Measurements from ENCODE around the gene HOXC9. TPM values are rescaled to one million over a fixed set of nuclear protein-coding genes. Genes with fewer than 3 reads are reported as not detected.

HOXC9 gene
- total RNA-seq, 2 donors from 2014 or later: 0.23 to 3.0 TPM

- H3K36me3 ChIP-seq: no peaks in the 10 kb centered on the region
- peaks cover 76% of the 10 kb centered on the region for H3K27me3 ChIP-seq (replicated peaks; ENCODE audit: insufficient read depth)
- intact Hi-C loops (cut with DNase I): no loop called here
- TF ChIP-seq CTCF (IDR thresholded peaks at IDR 0.05) (no peak), POLR2AphosphoS5 (IDR thresholded peaks at IDR 0.05) (no peak), POLR2A (IDR thresholded peaks at IDR 0.05) (no peak)
- WGBS: 12% methylated on average over 21 of the region's 21 CpGs
- H3K4me1 ChIP-seq (replicated peaks): no peaks in the 10 kb centered on the region
- H3K9me3 ChIP-seq: no peaks in the 10 kb centered on the region
- no peak overlapping the region for H3K4me3 ChIP-seq
- no peak for DNase-seq (ENCODE audit: low spot score)
- H3K27ac ChIP-seq: no peak overlapping the region
These were observed 14.3 kb upstream of the HOXC9 start for GRCh38 chr12:53985692-53985993.

DNA sequence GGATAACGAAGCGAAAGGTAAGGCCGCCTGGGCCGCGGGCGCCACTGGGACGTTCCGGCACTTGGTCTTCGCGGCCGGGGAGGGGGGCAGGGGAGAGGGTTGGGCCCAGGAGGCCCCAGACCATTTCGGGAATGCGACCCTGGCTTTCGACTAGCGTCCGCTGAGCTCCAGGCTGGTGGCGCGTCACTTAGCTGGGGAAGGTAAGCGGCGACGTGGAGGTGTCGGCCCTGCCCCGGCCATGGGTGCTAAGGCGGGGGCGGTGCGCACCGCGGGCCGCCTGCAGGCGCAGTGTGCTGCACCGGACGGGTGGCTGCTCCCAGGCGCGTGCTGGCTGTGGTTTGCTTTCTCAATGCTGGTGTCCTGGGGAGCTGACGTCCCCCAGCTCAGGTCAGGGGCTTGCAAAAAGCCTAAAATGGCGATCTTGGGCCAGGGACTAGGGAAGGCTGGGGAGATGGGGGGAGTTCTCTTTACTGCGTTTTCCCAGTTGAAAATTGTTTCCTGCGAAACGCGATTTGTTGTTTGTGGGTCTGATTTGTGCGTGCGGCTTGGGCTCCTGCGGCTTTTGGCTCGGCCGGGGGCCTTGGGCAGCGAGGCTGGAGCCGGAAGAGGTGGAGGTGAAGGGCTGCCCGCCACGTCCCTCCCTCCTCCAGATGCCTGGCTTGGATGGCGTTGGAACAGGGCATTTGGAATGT lies 13.8 kb upstream of the HOXC9 start:
- intact Hi-C loops (cut with DNase I): no loop called here
- TF ChIP-seq POLR2A (IDR thresholded peaks at IDR 0.05): no peak
- TF ChIP-seq POLR2AphosphoS5 (IDR thresholded peaks at IDR 0.05): no peak
- TF ChIP-seq CTCF (IDR thresholded peaks at IDR 0.05): no peak
- Histone ChIP-seq H3K27me3 (replicated peaks; ENCODE audit: insufficient read depth) (peaks cover 81% of the 10 kb centered on the region), H3K4me3 (no peak overlapping the region), H3K4me1 (replicated peaks) (no peaks in the 10 kb centered on the region), H3K9me3 (no peaks in the 10 kb centered on the region), H3K27ac (no peak overlapping the region), H3K36me3 (no peaks in the 10 kb centered on the region)
- WGBS: 7% methylated on average over 50 of the region's 50 CpGs
- no peak for DNase-seq (ENCODE audit: low spot score)

GRCh38 chr12:53986686-53987483 lies 13.1 kb upstream of the HOXC9 start:
- WGBS: 60% methylated on average over 21 of the region's 21 CpGs
- no peak overlapping the region for H3K4me3 ChIP-seq
- DNase-seq (ENCODE audit: low spot score): no peak
- no peaks in the 10 kb centered on the region for H3K9me3 ChIP-seq
- peaks cover 80% of the 10 kb centered on the region for H3K27me3 ChIP-seq (replicated peaks; ENCODE audit: insufficient read depth)
- H3K27ac ChIP-seq: no peak overlapping the region
- intact Hi-C loops (cut with DNase I): no loop called here
- TF ChIP-seq POLR2A (IDR thresholded peaks at IDR 0.05) (no peak), POLR2AphosphoS5 (IDR thresholded peaks at IDR 0.05) (no peak), CTCF (IDR thresholded peaks at IDR 0.05) (no peak)
- H3K4me1 ChIP-seq (replicated peaks): no peaks in the 10 kb centered on the region
- H3K36me3 ChIP-seq: no peaks in the 10 kb centered on the region

GRCh38 chr12:53987787-53988230 lies 12.2 kb upstream of the HOXC9 start:
- Histone ChIP-seq H3K27me3 (replicated peaks; ENCODE audit: insufficient read depth) (peaks cover 79% of the 10 kb centered on the region), H3K4me3 (no peak overlapping the region), H3K9me3 (no peaks in the 10 kb centered on the region), H3K27ac (no peak overlapping the region), H3K4me1 (replicated peaks) (no peaks in the 10 kb centered on the region), H3K36me3 (no peaks in the 10 kb centered on the region)
- TF ChIP-seq POLR2AphosphoS5 (IDR thresholded peaks at IDR 0.05) (no peak), POLR2A (IDR thresholded peaks at IDR 0.05) (no peak), CTCF (IDR thresholded peaks at IDR 0.05) (no peak)
- no peak for DNase-seq (ENCODE audit: low spot score)
- 28% methylated on average over 4 of the region's 4 CpGs for WGBS
- intact Hi-C loops (cut with DNase I): no loop called here
